GOT3 (cell line): ENCODE data around the gene CHMP4B.

Experiments
- DNase-seq: peaks from one replicate; lab custom pipeline; 2025; ENCODE audit warnings: mixed read lengths; lab: John Stamatoyannopoulos, UW

The CHMP4B gene, protein sequence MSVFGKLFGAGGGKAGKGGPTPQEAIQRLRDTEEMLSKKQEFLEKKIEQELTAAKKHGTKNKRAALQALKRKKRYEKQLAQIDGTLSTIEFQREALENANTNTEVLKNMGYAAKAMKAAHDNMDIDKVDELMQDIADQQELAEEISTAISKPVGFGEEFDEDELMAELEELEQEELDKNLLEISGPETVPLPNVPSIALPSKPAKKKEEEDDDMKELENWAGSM

DNA sequence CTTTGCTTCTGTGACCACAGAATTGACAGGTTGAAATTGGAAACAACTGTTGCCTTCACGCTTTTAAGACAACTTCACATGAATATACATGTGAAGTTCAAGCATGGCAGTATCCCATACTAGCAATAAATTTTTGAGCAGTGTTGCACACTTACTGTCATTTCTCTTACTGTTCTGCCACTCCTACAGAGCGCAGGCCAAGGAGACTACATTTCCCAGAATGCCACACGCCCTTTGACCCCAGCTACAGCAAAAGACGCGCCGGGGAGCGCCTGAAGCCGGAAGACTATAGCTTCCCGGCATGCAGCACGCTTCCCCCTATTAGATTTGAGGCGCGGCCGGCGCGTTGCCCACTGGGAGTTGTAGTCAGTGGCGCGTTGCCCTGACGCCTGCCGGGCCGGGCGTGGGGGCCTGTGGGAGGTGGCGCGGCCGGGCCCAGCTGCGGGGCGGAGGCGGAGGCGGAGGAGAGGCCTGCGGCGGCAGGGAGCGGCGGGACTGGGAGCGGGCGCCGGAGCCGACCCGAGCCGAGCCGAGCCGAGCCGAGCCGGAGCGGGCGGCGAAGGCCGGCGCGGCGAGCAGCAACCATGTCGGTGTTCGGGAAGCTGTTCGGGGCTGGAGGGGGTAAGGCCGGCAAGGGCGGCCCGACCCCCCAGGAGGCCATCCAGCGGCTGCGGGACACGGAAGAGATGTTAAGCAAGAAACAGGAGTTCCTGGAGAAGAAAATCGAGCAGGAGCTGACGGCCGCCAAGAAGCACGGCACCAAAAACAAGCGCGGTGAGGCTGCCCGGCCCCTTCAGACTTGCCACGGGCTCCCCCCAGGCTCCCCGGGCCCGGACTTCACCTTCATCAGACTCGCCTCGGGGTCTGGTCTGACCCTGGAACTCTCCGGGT lies at the start of gene CHMP4B:
Gene CHMP4B, plus strand, starts transcription at position 464 of the 891 bp plus-strand sequence. Its CDS starts 121 bp downstream, at position 585.
- DNase-seq: peak; percentile 99

DNA sequence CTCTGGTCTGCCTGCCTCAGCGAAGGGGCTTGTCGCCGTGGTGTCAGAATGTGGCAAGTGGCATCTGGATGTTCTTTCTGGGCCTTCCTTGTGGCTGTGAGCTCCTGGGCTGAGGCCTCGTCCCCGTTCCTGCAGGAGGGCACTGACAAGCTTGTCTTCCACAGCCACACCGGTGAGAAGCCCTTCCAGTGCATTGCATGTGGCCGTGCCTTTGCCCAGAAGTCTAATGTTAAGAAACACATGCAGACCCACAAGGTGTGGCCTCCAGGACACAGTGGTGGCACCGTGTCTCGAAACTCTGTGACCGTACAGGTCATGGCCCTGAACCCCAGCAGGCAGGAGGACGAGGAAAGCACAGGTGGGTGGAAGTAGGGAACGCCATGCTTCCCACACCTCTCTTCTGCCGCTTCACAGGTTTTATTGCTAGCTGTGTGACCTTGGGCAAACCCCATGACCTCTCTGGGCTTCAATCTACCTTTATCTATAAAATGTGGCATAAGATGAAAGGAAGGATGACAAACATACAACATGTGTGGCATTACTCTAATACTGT lies 49.4 kb upstream of the CHMP4B start:
- DNase-seq: no peak

DNA sequence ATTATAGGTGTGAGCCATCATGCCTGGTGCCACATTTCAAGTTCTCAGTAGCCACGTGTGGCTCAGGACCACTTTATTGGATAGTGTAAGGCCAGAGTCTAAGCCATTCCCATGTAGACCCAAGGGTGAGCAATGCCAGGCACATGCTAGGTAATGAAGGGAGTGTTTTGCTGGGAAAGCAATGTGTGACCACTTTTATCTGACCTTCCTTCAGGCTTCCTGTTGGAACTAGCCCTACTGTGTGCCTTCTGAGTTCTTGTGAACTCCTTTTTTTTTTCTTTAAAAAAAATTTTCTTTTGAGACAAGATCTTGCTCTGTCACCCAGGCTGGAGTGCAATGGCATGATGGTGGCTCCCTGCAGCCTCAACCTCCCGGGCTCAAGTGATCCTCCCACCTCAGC lies 46.0 kb upstream of the CHMP4B start:
- no peak for DNase-seq

DNA sequence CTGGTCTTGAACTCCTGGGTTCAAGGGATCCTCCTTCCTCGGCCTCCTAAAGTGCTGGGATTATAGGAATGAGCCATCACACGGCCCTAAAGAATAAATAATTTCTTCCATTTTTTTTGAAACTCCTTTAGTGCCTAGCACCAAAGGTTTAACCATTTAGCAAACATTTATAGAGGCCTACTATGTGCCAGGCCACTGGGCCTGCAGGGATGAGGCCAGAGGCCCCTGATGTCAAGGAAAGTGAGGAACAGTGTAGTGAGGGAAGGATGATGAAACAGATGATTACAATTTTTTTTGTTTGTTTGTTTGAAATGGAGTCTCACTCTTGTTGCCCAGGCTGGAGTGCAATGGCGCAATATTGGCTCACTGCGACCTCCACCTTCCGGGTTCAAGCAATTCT lies 45.6 kb upstream of the CHMP4B start:
- no peak for DNase-seq

DNA sequence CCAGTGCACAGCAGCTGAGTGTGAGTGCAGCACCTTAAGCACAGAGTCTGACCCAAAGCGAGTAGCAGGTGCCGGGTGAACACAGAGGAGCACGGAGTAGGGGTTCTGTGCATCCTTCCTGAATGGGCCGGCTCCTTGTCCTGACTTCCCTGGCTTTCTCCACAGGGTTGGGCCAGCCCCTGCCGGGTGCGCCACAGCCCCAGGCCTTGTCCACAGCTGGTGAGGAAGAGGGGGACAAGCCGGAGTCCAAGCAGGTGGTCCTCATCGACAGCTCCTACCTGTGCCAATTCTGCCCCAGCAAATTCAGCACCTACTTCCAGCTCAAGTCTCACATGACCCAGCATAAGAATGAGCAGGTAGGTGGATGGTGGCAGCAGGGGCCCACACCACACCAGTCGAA lies 44.5 kb upstream of the CHMP4B start:
- DNase-seq: no peak

DNA sequence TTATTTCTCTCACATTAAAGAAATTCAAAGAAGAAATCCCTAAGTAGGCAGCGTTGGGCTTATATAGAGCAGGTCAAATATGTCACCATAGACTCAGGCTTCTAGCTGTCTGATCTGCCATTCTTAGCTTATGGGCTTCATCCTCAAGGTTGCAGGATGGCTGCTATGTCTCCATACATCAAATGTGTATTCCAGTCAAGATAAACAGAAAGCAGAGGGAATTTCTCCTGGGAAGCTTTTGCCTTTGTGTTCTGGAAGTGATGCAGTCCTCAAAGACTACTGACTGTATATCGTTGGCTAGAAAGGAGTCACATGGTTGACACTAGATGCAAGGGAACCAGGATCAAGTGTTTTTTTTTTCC lies 43.4 kb upstream of the CHMP4B start:
- DNase-seq: no peak

DNA sequence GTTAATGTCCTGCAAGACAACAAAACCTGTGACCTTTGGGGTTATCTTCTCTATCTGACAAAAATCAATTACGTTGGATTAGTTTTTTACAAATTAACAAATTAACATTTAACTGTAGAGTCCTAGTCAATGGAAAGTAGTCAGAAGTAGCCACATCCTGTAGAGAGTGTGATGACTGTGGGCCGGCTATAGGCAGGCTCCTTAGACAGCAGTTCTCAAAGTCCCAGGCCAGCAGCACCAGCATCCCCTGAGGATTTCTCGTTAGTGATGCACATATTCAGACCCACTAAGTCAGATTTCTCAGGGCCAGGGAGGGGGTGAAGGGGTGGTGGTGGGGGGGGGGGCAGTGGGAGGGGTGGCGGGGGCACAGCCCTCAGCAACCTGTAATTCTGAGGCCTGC lies 42.1 kb upstream of the CHMP4B start:
- no peak for DNase-seq

DNA sequence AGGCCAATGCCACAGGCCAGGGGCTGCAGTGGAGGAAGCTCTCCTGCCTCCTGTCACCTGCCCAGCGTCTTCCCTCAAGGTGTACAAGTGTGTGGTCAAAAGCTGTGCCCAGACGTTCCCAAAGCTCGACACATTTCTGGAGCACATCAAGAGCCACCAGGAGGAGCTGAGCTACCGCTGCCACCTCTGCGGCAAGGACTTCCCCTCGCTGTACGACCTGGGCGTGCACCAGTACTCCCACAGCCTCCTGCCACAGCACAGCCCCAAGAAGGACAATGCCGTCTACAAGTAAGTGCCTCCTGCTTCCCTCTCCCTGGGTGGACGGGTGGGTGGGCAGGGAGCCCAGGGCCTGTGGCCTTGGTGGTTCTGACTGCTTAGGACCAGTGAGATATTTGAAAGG lies 41.1 kb upstream of the CHMP4B start:
- no peak for DNase-seq

DNA sequence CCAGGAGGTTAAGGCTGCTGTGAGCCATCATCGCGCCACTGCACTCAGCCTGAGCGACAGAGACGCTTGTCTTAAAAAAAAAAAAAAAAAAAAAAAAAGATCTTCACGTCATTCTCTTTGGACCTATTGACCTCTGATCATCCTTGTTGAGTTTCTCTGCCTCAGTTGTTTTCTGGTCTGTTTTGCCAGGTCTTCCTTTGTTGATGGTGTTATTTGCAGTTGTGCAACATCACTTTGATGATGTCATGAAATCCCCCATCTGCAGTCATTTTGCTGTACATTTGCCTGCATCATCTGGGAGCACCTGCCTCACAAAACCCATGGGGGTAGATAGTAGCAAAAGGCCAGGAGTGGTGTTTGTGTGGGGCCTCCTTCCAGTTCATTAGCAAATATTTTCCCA lies 39.2 kb upstream of the CHMP4B start:
- no peak for DNase-seq

DNA sequence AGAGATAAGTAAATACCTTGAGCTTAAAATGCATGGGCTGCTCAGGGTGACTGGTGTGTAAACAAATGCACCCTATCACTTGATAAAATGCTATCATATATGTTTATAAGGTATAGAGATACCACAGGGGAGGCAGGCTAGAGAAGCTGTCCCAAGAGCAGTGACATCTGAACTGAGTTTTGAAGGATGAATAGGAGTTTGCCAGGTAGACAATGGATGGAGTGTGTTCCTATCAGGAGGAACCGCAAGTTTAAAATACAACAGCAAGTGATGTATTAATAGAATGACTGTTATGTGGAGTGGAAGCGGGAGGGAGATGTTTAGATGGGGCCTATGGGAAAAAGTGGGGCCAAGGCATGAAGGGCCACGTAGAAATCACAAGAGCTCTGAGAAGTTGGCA lies 38.7 kb upstream of the CHMP4B start:
- no peak for DNase-seq

DNA sequence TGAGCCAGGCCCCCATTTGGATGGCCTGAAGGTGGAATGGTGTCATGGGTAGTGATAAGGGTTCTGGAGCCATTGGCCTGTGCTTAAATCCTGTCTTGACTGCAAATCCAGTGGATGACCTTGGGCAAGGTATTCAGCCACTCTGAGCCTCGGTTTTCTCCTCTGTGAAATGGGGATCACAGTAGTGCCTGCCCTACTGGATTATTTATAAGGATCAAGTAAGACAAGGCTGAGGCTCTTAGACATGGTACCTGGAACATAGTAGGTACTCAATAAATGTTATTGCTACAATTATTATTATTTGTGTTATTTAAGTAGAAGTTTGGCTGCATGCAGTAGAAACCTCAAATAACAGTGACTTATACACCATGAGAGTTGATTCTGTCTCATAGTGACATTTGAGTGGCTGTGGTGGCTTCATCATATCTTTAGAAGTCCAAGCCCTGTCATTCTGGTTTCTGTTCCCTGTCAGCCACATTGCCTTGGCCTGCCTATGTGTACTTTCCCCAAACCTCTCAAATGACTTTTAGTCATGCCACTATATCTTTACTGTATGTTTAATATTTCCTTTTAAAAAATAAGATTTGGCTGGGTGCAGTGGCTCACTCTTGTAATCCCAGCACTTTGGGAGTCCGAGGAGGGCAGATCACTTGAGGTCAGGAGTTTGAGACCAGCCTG lies 37.6 kb upstream of the CHMP4B start:
- DNase-seq: no peak

DNA sequence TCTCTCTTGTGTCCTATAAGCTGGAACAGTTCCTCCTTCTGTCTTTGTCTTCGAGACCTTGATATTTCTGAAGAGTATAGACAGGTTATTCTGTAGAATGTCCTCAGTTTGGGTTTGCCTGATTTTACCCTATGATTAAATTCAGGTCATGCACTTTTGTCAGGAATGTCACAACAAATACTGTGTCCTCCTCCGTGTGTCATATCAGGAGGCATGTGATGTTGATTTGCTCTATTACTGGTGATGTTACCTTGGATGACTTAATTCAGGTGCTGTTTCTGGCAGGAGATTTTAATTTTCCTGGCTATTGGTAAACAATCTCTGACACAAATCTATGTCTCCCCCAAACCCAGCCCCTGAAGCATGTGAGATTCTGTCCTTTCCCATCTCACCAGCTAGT lies 33.3 kb upstream of the CHMP4B start:
- no peak for DNase-seq

DNA sequence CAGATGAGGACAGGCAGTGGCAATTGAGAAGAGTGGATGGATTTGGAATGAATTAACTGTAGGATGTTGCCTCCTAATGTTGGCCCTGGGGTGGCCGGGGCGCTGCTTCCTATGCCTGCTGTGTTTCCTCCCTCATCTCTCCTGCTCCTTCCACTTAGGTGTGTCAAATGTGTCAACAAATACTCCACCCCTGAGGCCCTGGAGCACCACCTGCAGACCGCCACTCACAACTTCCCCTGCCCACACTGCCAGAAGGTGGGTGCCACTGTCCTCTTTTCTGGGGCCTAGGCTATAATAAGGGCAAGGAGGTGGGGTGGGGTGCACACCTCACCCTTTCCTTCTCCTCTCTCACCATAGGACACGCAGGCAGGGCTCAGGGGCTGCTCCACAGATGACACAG lies 30.0 kb upstream of the CHMP4B start:
- no peak for DNase-seq

DNA sequence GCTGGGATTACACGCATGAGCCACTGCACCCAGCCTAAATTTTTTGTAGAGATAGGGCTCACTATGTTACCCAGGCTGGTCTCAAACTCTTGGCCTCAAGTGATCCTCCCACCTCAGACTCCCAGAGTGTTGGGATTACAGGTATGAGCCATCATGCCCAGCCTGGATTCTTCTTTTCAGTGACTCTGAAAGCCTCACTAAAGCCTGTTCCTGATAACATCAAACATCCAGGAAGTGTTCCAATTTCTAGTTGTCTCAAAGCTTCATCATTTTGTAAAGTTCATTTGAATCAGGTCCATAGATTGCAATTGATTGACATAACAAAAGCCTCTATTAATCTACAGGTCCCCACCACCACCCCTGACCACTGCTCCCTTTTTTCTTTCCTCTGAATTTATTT lies 29.2 kb upstream of the CHMP4B start:
- no peak for DNase-seq

DNA sequence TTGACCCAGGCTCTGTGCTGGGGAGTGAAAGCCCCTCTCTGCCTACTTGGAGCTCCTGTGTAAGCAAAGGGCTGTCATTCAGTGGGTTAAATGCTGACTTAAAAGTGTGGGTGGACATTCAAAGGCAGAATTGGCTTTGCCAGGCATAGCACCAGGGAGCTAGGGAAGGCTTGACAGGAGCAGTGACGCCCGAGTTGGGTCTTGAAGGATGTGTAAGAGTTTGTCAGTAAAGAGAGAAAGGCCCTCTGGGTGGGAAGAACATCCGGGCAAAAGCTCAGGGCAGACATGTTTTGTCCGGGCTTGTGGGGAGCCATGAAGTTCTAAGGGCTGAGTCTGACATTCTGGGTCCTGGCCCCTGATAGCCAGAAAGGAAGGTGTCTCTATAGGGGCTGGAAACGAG lies 27.9 kb upstream of the CHMP4B start:
- no peak for DNase-seq

DNA sequence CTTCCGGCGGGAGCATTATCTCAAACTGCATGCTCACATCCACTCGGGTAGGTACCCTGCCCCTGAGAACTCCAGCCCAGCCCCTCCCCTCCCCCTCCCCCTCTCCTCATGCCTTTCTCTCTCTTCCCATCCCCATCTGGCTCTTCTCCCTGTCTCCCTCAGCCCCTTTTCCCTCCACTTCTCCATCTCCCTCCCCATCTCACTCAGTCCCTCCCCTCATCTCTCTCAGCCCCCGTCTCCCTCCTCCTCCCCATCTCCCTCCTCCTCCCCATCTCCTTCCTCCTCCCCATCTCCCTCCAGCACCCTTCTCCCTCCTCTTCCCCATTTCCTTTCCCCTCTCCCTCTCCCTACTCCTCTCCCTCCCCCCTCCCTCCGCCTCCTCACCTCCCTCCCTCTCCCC lies 27.3 kb upstream of the CHMP4B start:
- no peak for DNase-seq

DNA sequence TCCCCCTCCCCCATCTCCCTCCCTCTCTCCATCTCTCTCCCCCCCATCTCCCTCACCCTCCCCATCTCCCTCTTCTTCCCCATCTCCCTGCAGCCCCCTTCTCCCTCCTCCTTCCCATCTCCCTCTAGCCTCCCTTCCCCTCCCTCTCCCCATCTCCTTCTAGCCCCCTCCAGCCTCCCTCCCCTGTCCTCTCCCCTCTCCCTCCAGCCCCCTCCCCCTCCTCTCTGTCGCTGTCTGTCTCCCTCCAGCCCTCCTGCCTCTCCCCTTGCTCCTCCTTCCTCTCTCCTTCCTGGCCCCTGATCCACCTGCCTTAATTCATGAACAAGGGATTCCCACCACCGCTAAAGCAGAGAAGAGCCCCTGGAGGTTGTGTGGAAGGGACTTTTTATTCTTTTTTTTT lies 26.9 kb upstream of the CHMP4B start:
- no peak for DNase-seq

DNA sequence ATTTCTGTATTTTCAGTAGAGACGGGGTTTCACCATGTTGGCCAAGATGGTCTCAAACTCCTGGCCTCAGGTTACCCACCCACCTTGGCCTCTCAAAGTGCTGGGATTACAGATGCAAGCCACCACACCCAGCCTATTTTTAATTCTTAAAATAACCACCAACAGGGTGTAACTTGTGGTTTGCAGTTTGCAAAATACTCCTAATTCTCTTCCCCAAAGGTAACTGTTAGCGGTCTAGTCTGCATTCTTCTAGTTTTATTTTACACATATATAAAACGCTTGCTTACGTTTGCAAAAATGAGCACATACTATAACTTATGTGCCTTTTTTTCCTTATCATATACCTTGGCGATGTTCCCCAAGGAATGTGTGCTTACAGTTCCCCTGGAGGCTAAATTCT lies 25.6 kb upstream of the CHMP4B start:
- DNase-seq: no peak

DNA sequence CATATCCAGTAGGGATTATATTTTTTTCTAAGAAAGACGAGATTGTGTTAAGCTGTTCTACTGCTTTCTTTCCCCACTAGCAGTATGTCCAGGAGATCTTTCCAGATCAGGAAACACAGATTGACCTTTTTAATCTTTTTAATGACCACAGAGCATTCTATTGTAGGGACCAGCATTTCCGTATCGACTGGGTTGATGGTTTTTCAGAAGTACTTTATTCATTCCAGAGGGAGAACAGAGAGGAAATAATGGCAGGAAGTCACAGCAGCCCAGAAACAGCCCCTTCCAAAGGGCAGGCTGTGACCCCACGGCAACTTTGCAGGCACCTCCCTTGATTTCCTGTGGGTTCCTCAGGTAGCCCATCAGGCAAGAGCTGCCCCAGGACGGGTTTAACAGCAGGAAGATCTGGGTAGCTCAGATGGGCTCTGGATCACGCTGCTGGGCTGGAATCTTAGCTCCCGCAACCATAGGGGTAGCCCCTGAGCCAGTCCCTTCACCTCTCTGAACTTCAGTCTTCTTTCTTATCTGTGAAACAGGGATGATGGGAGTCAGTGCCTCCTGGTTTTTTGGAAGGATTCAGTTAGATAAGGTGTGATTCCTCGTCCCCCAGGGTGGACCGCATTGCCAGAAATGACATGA lies 23.8 kb upstream of the CHMP4B start:
- DNase-seq: no peak

DNA sequence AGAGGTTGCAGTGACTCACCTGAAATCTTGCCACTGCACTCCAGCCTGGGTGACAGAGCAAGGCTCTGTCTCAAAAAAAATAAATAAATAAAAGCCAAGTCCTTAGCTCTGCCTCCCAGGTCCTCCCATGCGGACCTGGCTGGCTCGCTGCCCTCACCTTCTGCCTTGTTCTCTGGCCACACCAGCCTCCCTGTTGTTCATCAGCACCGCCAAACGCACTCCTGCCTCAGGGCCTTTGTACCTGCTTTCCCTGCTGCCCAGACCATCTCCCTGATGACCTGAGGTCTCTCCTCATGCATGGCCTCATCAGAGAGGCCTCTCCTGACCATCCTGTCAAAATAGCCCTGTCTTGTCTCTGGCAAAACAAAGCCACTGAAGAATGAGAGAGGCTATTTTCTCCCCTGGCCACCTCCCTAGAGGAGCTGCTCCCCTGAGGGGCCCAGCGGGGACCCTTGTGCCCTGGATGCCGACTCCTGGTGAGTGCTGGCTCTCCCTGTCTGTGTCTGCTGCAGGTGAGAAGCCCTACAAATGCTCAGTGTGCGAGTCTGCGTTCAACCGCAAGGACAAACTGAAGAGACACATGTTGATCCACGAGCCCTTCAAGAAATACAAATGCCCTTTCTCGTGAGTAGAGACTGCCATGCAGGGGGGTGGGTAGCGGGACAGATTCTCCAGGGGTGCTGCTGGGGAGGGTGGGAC lies 22.6 kb upstream of the CHMP4B start:
- DNase-seq: no peak

DNA sequence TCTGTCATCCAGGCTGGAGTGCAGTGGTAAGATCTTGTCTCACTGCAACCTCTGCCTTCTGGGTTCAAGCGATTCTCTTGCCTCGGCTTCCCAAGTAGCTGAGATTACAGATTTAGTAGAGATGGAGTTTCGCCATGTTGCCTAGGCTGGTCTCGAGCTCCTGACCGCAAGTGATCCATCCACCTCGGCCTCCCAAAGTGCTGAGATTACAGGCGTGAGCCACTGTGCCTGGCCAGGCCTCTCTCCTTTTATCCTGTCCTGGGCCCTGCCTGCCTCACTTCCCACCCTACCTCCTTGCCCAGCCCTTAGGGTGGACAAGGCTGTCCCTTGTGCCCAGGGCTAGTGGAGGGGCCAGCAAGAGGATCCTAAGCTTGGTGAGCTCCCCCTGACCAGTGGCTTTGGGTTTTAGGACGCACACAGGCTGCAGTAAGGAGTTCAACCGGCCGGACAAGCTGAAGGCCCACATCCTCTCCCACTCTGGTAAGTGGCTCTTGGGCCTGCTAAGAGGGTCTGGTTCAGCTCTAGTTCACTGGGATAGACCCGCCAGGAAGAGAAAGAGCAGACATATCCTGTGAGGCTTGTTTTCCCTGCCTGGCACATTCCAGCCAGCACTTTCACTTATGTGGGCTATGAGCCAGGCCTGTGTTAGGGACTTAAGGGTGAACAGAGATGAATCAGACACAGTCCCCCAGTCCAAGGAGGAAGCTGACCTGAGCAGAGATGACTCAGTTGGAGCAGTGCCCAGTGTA lies 21.9 kb upstream of the CHMP4B start:
- DNase-seq: peak; percentile 21
